ENCODE results near the gene IL16.

GRCh38 chr15:81322676-81323253, 126.1 kb downstream of the IL16 start:
- TF ChIP-seq MAX (IDR thresholded peaks at IDR 0.05): no peak
- no peak for TF ChIP-seq ATF3 (IDR thresholded peaks at IDR 0.05)
- no peak for TF ChIP-seq ZBTB33 (IDR thresholded peaks at IDR 0.05; ENCODE audit: extremely low read depth, insufficient replicate concordance, low read length)

Data from HCT116 (cell line).